Urinary bladder (tissue), 4 donors: Measurements from ENCODE around the gene RHO. TPM values are rescaled to one million over a fixed set of nuclear protein-coding genes. Genes with fewer than 3 reads are reported as not detected.

Experiments used
- DNase-seq: peaks from one replicate; pipeline ENCODE4 v3.0.0-alpha.2; 2015; ENCODE audit errors: extremely low spot score
- H3K27ac ChIP-seq: one replicate; pipeline ENCODE4 v1.5.1; 2013; ENCODE audit warnings: low read depth, mild to moderate bottlenecking, moderate library complexity
- H3K36me3 ChIP-seq: one replicate; pipeline ENCODE4 v1.6.1; 2013; ENCODE audit warnings: mild to moderate bottlenecking, moderate library complexity; ENCODE audit not compliant: insufficient read depth
- H3K4me1 ChIP-seq: one replicate; pipeline ENCODE4 v1.6.1; 2013; ENCODE audit warnings: mild to moderate bottlenecking, moderate library complexity; ENCODE audit not compliant: insufficient read depth
- H3K4me3 ChIP-seq: one replicate; pipeline ENCODE4 v1.5.1; 2013; ENCODE audit warnings: low read depth, low read length
- WGBS: extraction: QIAGEN DNeasy Blood & Tissue Kit; methylation state at CpG from one replicate; pipeline ENCODE4 v1.1.7; 2013; 5-methylcytosine and 5-hydroxymethylcytosine counted together
- polyA plus RNA-seq: library from polyadenylated mRNA; stranded (reverse); fragments of 200-250 nt; gene quantifications from one replicate; pipeline ENCODE4 v1.2.3, GENCODE V29; 2013
- total RNA-seq: library from RNA; depleted of rRNA; stranded (reverse); fragments of >200 nt; gene quantifications from one replicate; pipeline ENCODE4 v1.2.3, GENCODE V29; 2014
- donor health status: healthy with polysubstance abuse.
- donor health status: healthy.

Gene RHO
- total and polyA plus RNA-seq, 2 donors, result not detected

GRCh38 chr3:129548104-129548965 is 19.9 kb downstream of the RHO start:
- DNase-seq, result no peak
- H3K36me3 ChIP-seq, result no peaks in the 10 kb centered on the region
- WGBS, result 89% methylated on average over 19 of the region's 19 CpGs
- no peaks in the 10 kb centered on the region for H3K4me1 ChIP-seq
- no peak overlapping the region for H3K27ac ChIP-seq
- no peak overlapping the region for H3K4me3 ChIP-seq

DNA sequence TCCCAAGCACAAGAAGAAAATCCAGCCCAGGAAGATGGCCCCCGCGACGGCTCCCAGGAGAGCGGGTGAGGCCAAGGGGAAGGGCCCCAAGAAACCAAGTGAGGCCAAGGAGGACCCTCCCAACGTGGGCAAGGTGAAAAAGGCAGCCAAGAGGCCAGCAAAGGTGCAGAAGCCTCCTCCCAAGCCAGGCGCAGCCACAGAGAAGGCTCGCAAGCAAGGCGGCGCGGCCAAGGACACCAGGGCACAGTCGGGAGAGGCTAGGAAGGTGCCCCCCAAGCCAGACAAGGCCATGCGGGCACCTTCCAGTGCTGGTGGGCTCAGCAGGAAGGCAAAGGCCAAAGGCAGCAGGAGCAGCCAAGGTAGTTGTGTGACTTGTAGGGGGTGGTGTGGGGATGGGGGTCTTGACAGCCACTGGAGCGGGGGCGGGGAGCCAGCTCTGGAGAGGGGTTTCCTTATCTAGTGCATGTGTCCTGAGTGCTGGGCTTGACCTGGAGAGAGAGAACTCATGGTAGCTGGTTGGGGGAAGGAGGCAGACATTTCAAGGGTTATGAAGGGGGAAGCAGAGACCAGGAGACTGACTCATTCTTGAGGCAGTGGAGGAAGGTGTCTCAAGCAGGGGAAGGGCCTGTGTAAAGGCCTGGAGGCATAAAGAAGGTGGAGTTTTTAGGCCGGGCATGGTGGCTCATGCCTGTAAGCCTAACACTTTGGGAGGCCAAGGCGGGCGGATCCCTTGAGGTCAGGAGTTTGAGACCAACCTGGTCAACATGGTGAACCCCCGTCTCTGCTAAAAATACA is 20.8 kb downstream of the RHO start:
- no peak overlapping the region for H3K27ac ChIP-seq
- no peaks in the 10 kb centered on the region for H3K36me3 ChIP-seq
- no peak for DNase-seq
- no peaks in the 10 kb centered on the region for H3K4me1 ChIP-seq
- WGBS, result 94% methylated on average over 18 of the region's 18 CpGs
- no peak overlapping the region for H3K4me3 ChIP-seq

- Histone ChIP-seq H3K27ac (no peak overlapping the region), H3K36me3 (no peaks in the 10 kb centered on the region), H3K4me1 (no peaks in the 10 kb centered on the region), H3K4me3 (no peak overlapping the region)
- WGBS, result 79% methylated on average over 3 of the region's 3 CpGs
- DNase-seq, result no peak
These were observed 21.4 kb downstream of the RHO start for GRCh38 chr3:129549805-129550204.

- WGBS, result 76% methylated on average over 10 of the region's 10 CpGs
- H3K27ac ChIP-seq, result no peak overlapping the region
- DNase-seq, result no peak
- H3K36me3 ChIP-seq, result peaks cover 2% of the 10 kb centered on the region
- no peaks in the 10 kb centered on the region for H3K4me1 ChIP-seq
- H3K4me3 ChIP-seq, result no peak overlapping the region
These were observed 24.0 kb downstream of the RHO start for GRCh38 chr3:129552287-129553050.

GRCh38 chr3:129553171-129553570 is 24.7 kb downstream of the RHO start:
- H3K36me3 ChIP-seq, result peaks cover 2% of the 10 kb centered on the region
- DNase-seq, result no peak
- 78% methylated on average over 6 of the region's 6 CpGs for WGBS
- H3K27ac ChIP-seq, result no peak overlapping the region
- no peaks in the 10 kb centered on the region for H3K4me1 ChIP-seq
- H3K4me3 ChIP-seq, result no peak overlapping the region

DNA sequence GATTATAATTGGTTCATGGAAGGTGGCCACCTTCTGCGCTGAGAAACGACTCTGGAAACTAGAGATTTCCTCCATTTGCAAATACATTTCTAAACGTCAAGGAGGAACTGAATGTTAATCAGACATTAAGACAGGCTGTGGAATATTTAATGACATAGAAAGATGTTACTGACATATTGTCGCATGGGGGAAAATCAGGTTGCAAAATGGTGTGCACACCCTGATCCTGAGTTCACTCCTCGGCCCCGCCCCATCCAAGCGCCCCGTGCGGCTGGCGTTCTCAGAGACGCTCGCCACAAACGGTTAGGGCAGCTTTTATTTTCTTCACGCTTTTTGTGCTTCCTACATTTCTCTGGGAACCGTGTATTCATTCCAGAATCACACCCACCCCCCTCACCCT is 25.3 kb downstream of the RHO start:
- WGBS, result 66% methylated on average over 15 of the region's 15 CpGs
- no peak for DNase-seq
- H3K4me1 ChIP-seq, result no peaks in the 10 kb centered on the region
- H3K36me3 ChIP-seq, result peaks cover 2% of the 10 kb centered on the region
- H3K27ac ChIP-seq, result no peak overlapping the region
- no peak overlapping the region for H3K4me3 ChIP-seq

- Histone ChIP-seq H3K27ac (no peak overlapping the region), H3K4me1 (no peaks in the 10 kb centered on the region), H3K4me3 (no peak overlapping the region), H3K36me3 (peaks cover 2% of the 10 kb centered on the region)
- no peak for DNase-seq
- WGBS, result 60% methylated on average over 13 of the region's 13 CpGs
These were observed 26.1 kb downstream of the RHO start for GRCh38 chr3:129554356-129555152.

GRCh38 chr3:129555153-129555550 is 26.7 kb downstream of the RHO start:
- Histone ChIP-seq H3K4me3 (no peak overlapping the region), H3K27ac (no peak overlapping the region), H3K36me3 (peaks cover 2% of the 10 kb centered on the region), H3K4me1 (no peaks in the 10 kb centered on the region)
- 67% methylated on average over 15 of the region's 15 CpGs for WGBS
- no peak for DNase-seq

DNA sequence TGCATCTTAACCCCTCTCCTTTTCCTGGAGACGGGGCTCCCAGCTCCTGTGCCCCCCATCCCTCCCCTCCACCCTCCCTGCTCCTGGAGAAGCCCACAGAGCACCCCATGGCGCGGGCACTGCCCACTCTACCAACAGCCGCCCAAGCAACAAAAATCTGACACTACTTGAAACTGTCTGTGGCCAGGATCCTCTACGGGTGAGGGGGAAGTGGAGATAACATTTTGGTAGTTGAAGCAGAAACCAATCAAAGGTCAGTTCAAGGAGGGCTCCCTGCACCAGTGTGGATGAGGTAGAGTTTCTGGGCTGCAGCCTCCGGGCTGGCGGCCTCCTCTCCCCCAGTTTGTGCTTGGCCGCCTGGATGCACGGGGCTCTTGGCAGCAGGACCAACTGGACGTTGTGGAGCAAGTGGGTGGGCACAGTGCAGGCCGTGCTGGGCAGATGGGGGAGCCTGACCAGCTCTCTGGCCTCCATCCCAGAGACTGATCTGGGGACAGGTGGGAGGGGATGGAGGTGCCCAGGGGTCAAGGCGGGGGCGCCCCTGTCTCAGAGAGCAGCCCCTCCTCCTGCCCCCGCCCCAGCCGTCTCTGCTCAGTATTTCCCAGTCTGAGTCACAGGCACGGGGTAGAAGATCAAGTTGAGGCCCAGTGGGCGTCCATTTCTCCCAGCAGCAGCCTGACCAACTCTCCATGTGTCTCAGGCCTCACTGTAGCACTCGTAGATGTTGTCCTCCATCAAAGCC is 27.3 kb downstream of the RHO start:
- H3K27ac ChIP-seq, result no peak overlapping the region
- no peak for DNase-seq
- H3K4me1 ChIP-seq, result no peaks in the 10 kb centered on the region
- 79% methylated on average over 18 of the region's 18 CpGs for WGBS
- H3K4me3 ChIP-seq, result no peak overlapping the region
- peaks cover 2% of the 10 kb centered on the region for H3K36me3 ChIP-seq

GRCh38 chr3:129556358-129556695 is 27.9 kb downstream of the RHO start:
- Histone ChIP-seq H3K4me3 (no peak overlapping the region), H3K4me1 (no peaks in the 10 kb centered on the region), H3K27ac (no peak overlapping the region), H3K36me3 (peaks cover 2% of the 10 kb centered on the region)
- 95% methylated on average over 15 of the region's 15 CpGs for WGBS
- no peak for DNase-seq

GRCh38 chr3:129556890-129557547 is 28.6 kb downstream of the RHO start:
- H3K36me3 ChIP-seq, result peaks cover 2% of the 10 kb centered on the region
- 80% methylated on average over 31 of the region's 31 CpGs for WGBS
- H3K27ac ChIP-seq, result no peak overlapping the region
- H3K4me1 ChIP-seq, result no peaks in the 10 kb centered on the region
- DNase-seq, result no peak
- H3K4me3 ChIP-seq, result no peak overlapping the region

DNA sequence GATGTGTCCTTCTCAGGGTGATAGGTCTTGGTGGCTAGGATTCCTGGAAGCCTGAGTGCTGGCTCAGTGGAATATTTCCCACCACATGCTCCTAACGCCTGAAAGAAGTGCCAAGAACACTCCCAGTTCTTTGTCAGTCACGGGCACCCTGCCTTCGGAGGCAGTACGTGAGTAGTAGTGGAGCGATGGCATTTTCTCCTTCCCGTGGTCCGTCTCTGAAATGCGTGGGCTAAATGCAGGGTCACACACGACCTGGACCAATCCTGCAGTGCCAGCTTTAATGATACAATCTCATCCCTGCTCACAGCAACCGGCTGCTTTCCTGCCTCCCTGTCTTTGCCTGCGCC is 29.1 kb downstream of the RHO start:
- 47% methylated on average over 11 of the region's 11 CpGs for WGBS
- no peak overlapping the region for H3K4me3 ChIP-seq
- H3K27ac ChIP-seq, result no peak overlapping the region
- peaks cover 2% of the 10 kb centered on the region for H3K36me3 ChIP-seq
- DNase-seq, result no peak
- H3K4me1 ChIP-seq, result no peaks in the 10 kb centered on the region
